ENCODE results near the gene TMEM25. TPM values are rescaled to one million over a fixed set of nuclear protein-coding genes. Genes with fewer than 3 reads are reported as not detected.

The TMEM25 gene
- total and polyA plus RNA-seq, 2 of the 13 experiments (the other 11 are each of a cell fraction or from before 2014, with no cell fraction given) = 7.5 to 17.2 TPM

DNA sequence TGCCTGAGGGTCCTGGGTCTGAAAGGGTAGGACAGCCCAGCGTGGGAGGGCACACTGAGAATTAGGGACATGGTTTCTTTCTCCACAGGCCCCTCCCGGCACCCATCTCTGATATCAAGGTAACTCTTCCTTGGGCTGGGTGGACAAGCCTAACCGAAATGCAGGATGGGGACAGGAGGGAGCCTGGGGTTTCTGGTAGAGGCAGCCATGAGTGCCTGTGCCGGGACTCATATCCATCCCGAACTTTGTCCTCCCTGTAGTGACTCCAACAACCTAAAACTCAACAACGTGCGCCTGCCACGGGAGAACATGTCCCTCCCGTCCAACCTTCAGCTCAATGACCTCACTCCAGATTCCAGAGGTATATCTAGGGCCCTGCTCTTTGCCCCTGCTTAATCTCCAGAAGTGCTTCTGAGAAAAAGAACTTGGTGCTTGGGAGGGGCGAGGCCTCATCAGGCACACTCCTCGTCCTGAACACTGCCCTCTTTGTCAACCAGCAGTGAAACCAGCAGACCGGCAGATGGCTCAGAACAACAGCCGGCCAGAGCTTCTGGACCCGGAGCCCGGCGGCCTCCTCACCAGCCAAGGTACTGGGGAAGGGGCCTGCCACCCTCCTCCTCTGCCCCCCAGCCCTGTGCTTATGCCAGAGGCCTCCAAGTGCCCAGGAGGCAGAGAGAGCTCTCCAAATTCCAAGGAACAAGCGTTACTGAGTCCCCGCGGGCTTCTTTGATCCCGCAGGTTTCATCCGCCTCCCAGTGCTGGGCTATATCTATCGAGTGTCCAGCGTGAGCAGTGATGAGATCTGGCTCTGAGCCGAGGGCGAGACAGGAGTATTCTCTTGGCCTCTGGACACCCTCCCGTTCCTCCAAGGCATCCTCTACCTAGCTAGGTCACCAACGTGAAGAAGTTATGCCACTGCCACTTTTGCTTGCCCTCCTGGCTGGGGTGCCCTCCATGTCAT is 3.1 kb downstream of the TMEM25 start (continued):
- TF ChIP-seq, protein P1, sequence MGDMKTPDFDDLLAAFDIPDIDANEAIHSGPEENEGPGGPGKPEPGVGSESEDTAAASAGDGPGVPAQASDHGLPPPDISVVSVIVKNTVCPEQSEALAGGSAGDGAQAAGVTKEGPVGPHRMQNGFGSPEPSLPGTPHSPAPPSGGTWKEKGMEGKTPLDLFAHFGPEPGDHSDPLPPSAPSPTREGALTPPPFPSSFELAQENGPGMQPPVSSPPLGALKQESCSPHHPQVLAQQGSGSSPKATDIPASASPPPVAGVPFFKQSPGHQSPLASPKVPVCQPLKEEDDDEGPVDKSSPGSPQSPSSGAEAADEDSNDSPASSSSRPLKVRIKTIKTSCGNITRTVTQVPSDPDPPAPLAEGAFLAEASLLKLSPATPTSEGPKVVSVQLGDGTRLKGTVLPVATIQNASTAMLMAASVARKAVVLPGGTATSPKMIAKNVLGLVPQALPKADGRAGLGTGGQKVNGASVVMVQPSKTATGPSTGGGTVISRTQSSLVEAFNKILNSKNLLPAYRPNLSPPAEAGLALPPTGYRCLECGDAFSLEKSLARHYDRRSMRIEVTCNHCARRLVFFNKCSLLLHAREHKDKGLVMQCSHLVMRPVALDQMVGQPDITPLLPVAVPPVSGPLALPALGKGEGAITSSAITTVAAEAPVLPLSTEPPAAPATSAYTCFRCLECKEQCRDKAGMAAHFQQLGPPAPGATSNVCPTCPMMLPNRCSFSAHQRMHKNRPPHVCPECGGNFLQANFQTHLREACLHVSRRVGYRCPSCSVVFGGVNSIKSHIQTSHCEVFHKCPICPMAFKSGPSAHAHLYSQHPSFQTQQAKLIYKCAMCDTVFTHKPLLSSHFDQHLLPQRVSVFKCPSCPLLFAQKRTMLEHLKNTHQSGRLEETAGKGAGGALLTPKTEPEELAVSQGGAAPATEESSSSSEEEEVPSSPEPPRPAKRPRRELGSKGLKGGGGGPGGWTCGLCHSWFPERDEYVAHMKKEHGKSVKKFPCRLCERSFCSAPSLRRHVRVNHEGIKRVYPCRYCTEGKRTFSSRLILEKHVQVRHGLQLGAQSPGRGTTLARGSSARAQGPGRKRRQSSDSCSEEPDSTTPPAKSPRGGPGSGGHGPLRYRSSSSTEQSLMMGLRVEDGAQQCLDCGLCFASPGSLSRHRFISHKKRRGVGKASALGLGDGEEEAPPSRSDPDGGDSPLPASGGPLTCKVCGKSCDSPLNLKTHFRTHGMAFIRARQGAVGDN (CRISPR knock-in tag; IDR thresholded peaks at IDR 0.05) = peak; percentile 67
- TF ChIP-seq SP1 (IDR thresholded peaks at IDR 0.05) = no peak
- peak; percentile 16; the same call in 1 of the 2 replicates for TF ChIP-seq SP1 (CRISPR knock-in tag; IDR thresholded peaks at IDR 0.05)
- TF ChIP-seq SP140L (CRISPR knock-in tag; IDR thresholded peaks at IDR 0.05; ENCODE audit: borderline replicate concordance) = no peak
- no peak for TF ChIP-seq NR3C1 (CRISPR knock-in tag; IDR thresholded peaks at IDR 0.05)
- peak; percentile 53; the same call in 1 of the 2 replicates for TF ChIP-seq ZFX (CRISPR knock-in tag; IDR thresholded peaks at IDR 0.05; ENCODE audit: low read depth)
- TF ChIP-seq, protein P2, sequence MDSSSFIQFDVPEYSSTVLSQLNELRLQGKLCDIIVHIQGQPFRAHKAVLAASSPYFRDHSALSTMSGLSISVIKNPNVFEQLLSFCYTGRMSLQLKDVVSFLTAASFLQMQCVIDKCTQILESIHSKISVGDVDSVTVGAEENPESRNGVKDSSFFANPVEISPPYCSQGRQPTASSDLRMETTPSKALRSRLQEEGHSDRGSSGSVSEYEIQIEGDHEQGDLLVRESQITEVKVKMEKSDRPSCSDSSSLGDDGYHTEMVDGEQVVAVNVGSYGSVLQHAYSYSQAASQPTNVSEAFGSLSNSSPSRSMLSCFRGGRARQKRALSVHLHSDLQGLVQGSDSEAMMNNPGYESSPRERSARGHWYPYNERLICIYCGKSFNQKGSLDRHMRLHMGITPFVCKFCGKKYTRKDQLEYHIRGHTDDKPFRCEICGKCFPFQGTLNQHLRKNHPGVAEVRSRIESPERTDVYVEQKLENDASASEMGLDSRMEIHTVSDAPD (CRISPR knock-in tag; IDR thresholded peaks at IDR 0.05) = no peak
- TF ChIP-seq AGO1 (IDR thresholded peaks at IDR 0.05; ENCODE audit: low read depth, low read length, poor library complexity, severe bottlenecking) = no peak
- no peak for TF ChIP-seq ZC3H13 (CRISPR knock-in tag; IDR thresholded peaks at IDR 0.05)
- TF ChIP-seq SAP130 (CRISPR knock-in tag; IDR thresholded peaks at IDR 0.05; ENCODE audit: low read depth) = peak; percentile 37; the same call in 1 of the 2 replicates
- TF ChIP-seq, protein P3, sequence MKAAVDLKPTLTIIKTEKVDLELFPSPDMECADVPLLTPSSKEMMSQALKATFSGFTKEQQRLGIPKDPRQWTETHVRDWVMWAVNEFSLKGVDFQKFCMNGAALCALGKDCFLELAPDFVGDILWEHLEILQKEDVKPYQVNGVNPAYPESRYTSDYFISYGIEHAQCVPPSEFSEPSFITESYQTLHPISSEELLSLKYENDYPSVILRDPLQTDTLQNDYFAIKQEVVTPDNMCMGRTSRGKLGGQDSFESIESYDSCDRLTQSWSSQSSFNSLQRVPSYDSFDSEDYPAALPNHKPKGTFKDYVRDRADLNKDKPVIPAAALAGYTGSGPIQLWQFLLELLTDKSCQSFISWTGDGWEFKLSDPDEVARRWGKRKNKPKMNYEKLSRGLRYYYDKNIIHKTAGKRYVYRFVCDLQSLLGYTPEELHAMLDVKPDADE (CRISPR knock-in tag; IDR thresholded peaks at IDR 0.05) = no peak
- peak; percentile 43; the same call in 1 of the 2 replicates for TF ChIP-seq ZFY (CRISPR knock-in tag; IDR thresholded peaks at IDR 0.05)
- TF ChIP-seq TGIF2 (CRISPR knock-in tag; IDR thresholded peaks at IDR 0.05) = 0 out of 2 replicates have a peak, but pooled peaks have one; percentile 58
- no peak for TF ChIP-seq SMYD3 (CRISPR knock-in tag; IDR thresholded peaks at IDR 0.05)
- 0 out of 2 replicates have a peak, but pooled peaks have one; percentile 30 for TF ChIP-seq ZNF383 (CRISPR knock-in tag; IDR thresholded peaks at IDR 0.05; ENCODE audit: borderline replicate concordance)
- TF ChIP-seq ZSCAN9 (CRISPR knock-in tag; IDR thresholded peaks at IDR 0.05; ENCODE audit: borderline replicate concordance) = no peak
- TF ChIP-seq GFI1 (CRISPR knock-in tag; IDR thresholded peaks at IDR 0.05; ENCODE audit: borderline replicate concordance) = no peak
- TF ChIP-seq ZFP1 (CRISPR knock-in tag; IDR thresholded peaks at IDR 0.05) = no peak
- TF ChIP-seq, protein P4, sequence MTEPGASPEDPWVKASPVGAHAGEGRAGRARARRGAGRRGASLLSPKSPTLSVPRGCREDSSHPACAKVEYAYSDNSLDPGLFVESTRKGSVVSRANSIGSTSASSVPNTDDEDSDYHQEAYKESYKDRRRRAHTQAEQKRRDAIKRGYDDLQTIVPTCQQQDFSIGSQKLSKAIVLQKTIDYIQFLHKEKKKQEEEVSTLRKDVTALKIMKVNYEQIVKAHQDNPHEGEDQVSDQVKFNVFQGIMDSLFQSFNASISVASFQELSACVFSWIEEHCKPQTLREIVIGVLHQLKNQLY (CRISPR knock-in tag; IDR thresholded peaks at IDR 0.05) = no peak

All from HepG2 (cell line).